GM21619 (cell line): ENCODE results near the gene HCFC1R1.

Source experiments
- ATAC-seq: cut with Tn5 transposase; IDR thresholded peaks from one replicate; pipeline ENCODE4 v1.9.1; 2021; ENCODE audit not compliant: unreplicated experiment

Gene HCFC1R1

DNA sequence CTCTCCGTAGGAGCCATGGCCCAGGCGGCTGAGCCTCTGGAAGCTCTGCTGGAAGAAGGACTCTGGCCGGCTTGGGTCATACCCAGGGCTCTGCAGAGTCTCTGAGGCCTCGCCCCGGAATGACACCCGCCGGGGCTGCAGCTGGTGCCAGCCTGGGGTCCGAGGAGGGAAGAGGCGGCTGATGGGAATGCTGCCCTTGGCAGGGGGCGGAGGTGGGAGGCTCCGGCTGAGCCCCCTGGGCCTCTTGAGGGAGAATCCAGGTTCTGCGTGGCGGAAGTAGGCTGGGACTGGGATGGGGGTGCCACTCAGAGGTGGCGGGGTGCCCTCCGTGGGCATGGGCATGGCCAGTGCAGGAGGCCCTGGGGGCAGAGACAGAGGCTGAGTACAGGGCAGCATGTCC, 47.1 kb downstream of the HCFC1R1 start:
- ATAC-seq = no peak

DNA sequence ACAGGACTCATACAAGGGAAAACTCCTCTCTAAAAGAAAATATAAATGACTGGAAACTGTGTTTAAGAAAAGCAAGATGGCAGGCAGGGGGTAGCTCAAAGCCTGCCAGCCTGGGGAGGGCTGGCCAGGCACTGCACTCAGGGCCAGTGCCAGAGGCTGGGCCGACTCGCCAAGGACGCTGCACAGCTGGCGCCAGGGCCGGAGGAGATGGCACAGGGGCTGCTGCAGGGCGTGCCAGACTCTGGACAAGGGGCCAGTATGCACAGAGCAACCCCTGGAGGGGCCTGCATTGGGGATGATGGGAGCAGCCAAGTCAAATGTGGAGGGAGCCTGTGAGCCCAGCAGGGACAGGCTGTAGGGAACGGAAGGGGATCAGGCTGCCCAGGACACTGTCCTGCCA, 47.5 kb downstream of the HCFC1R1 start:
- ATAC-seq = no peak

DNA sequence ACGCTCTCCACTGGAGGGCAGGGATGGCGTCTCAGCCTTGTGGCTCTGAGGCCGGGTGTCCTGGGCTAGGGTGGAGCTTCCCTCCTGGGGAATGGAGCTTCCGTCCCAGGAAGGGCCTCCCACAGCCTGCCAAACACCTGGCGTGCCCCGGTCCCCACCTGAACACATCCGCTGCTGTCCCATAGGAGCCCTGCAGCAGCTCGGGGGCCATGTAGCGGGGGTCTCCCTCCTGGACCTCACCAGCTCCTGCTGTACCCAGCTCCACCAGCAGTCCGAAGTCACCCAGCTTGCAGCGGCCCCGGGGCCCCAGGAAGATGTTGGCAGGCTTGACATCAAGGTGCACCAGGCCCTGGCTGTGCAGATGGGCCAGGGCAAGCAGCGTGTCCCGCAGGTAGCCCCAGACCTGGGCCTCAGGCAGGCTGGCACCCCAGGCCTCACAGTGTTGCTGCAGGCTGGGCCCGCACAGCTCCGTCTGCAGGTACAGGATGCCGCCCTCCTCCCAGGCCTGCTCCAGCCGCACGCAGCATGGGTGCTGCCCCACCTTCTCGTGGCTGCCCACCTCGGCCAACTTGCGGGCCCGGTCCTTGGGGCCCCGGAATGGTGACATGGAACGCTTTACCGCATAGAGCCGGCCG, 48.5 kb downstream of the HCFC1R1 start:
- ATAC-seq = no peak

DNA sequence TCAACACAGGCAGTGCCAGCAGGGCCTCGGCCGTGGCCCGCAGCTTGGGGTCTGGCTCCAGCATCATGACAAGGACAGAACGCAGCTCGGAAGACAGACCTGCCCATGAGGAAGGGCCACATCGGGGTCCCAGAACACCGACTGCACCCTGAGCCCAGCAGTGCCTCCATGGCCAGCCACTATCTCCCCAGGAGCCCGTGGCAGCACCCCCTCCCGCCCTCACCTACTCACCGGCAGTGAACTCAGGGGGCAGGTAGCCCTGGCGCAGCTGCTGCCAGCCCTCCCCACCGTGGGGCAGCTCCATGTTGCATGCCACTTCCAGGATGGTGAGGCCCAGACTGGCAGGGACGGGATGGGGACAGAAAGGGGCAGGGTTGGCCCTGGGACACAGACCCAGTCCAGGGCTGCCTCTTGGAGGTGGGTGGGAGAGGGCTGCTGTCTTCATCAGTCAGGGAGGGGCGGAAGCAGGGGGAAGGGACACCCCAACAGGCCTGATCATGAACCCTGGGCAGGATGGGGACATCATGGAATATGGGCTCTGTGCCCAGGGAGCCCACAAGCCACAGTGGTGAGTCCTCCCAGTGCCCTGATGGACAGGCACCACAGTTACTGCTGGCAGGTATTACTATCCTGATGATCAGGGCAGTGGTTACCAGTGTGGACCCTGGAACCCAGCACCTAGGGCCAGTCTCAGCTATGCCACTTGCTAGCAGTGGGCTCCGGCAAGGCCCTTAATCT, 49.3 kb downstream of the HCFC1R1 start:
- ATAC-seq = no peak

DNA sequence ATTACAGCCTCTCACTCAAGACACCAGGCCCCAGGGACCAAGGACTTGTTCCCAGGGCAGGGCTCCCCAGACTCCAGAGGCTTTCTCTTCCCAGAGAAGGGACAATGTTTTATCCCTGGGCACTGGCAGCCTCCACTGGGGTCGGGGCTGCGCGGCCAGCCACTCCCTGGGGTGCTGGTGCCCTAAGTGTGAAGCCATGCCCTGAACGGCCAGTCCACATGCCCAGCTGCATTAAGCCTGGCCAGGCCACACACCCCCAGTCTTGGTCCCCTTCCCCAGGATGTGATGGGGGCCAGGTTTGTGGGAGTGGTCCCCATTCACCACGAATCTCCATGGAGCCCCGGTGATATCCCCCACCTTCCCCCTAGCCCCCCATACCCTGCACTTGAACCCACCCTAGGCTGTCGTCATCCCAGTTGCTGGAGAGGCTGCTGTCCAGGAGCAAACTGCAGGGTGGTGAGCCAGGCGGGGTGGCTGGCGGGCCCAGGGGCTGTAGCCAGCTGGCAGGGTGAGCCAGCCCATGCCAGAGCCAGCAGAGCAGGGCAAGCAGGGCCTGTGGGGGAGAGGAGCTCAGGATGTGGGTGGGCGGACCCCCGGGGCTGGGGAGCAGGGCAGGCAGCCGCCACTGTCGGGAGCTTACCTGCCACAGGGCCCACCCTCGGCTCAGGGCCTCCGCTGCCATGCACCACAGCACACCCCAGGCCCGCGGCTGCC, 50.0 kb downstream of the HCFC1R1 start:
- ATAC-seq = no peak

DNA sequence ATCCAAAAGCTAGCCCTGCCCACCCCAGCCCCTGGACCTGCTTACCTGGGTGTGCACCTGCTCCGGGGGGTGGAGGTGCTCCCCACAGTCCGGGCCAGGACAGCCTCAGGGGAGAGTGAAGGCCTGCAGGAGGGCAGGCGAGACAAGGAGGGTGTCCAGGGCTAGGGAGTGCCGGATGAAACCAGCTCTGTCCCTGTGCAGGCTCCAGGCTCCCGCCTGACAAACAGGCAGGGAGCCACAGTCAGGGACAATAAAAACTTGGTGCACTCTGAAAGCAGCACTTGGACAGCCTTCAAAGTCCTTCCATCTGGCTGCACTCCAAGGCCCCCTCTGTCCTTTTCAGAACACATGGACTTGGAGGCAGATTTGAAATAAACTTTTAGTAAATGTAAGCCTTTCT, 50.6 kb downstream of the HCFC1R1 start:
- ATAC-seq = no peak
